GM12875 (cell line): ENCODE results near the gene MAP1LC3A.
"Not testable (repeated sequence)": the region's sequence is repeated elsewhere in the genome, so short reads cannot be mapped to it uniquely, and the experiment has no call there.

ENCODE experiments used
- H3K4me3 ChIP-seq: one replicate; pipeline ENCODE4 v1.5.1; 2011; ENCODE audit warnings: low read depth, low read length, control low read depth
- CTCF ChIP-seq: IDR thresholded peaks from 2 replicates; pipeline ENCODE4 v1.5.1; 2011; ENCODE audit warnings: low read depth, mild to moderate bottlenecking, control low read depth, inconsistent platforms, low read length, moderate library complexity, borderline replicate concordance; ENCODE audit not compliant: insufficient read depth

Gene MAP1LC3A

GRCh38 chr20:34515484-34516246 is 42.9 kb upstream of the MAP1LC3A start:
- TF ChIP-seq CTCF = no peak

GRCh38 chr20:34516247-34517113 is 42.0 kb upstream of the MAP1LC3A start, which contains the start of gene DYNLRB1:
Gene DYNLRB1 (plus strand): TSS chr20:34516422. CDS start chr20:34516459, 37 bp downstream.
- no peak for TF ChIP-seq CTCF
- H3K4me3 ChIP-seq = peak within 1 kb of the TSS; percentile 66

More at GRCh38 chr20:34515484-34516246, 42.9 kb upstream of the MAP1LC3A start:
- H3K4me3 ChIP-seq = peak overlapping the region; percentile 66

- peak overlapping the region; percentile 66 for H3K4me3 ChIP-seq
- TF ChIP-seq CTCF = no peak
Measured at GRCh38 chr20:34517114-34517505, 41.4 kb upstream of the MAP1LC3A start.

- H3K4me3 ChIP-seq = not testable (repeated sequence)
Measured at GRCh38 chr20:34518863-34519262, 39.7 kb upstream of the MAP1LC3A start.

- H3K4me3 ChIP-seq = not testable (repeated sequence)
Measured at GRCh38 chr20:34519841-34520240, 38.7 kb upstream of the MAP1LC3A start.

GRCh38 chr20:34522969-34523871 is 35.3 kb upstream of the MAP1LC3A start:
- TF ChIP-seq CTCF = peak; percentile 86
- H3K4me3 ChIP-seq = no peak overlapping the region

GRCh38 chr20:34524426-34524825 is 34.1 kb upstream of the MAP1LC3A start:
- no peak overlapping the region for H3K4me3 ChIP-seq
- TF ChIP-seq CTCF = no peak
